Esophagus mucosa (tissue), 1 donor: ENCODE measurements around the gene SORCS2. TPM values are rescaled to one million over a fixed set of nuclear protein-coding genes. Genes with fewer than 3 reads are reported as not detected.

Source experiments
- ATAC-seq: fragments of 200-7000 bp; cut with Tn5 transposase; one replicate; pipeline ENCODE4 v1.9.1; 2020
- total RNA-seq: library from RNA; stranded (reverse); gene quantifications from one replicate; pipeline ENCODE4 v1.2.4, GENCODE V29; 2023
- donor health status: DM: yes; HTN: yes; CAD: no.

SORCS2 gene
- total RNA-seq, 1 donor from 2014 or later: 5.0 TPM

GRCh38 chr4:7701866-7702649 is 509.7 kb downstream of the SORCS2 start:
- ATAC-seq: no peak

DNA sequence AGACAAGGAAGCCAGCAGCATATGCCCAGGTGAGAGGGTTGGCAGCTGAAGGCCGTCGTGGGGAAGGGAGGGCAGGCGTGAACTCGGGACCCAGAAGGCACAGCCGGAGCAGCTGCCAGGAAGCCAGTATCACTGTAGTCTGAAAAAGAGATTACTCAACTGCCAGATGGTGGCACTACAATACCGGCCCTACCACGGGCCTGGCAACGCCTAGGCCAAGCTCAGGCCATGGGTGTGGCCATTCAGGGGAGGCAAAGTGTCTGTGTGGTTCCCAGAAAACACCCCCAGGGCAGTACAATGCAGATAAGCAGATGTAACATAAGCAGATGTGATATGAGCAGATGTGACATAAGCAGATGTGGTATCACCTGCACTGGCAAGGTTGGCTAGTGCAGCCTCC is 511.4 kb downstream of the SORCS2 start:
- ATAC-seq: no peak

DNA sequence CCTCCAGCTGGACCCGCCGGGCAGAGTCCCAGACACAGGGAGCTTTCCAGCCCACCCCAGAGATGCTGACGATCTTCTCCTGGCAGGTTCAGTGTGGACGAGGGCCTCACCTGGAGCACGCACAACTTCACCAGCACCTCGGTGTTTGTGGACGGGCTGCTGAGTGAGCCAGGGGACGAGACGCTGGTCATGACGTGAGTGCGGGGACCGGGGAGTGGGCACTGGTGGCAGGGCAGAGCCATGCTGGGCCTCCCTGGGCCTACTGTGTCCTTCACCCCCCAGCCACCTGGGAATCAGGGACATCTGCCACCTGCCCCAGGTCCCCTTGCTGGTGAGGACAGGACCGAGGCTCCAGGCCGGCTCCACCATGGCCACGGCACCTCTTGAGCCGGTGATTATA is 511.8 kb downstream of the SORCS2 start:
- ATAC-seq: no peak

- no peak for ATAC-seq
These were observed 512.3 kb downstream of the SORCS2 start for GRCh38 chr4:7704625-7705024.

DNA sequence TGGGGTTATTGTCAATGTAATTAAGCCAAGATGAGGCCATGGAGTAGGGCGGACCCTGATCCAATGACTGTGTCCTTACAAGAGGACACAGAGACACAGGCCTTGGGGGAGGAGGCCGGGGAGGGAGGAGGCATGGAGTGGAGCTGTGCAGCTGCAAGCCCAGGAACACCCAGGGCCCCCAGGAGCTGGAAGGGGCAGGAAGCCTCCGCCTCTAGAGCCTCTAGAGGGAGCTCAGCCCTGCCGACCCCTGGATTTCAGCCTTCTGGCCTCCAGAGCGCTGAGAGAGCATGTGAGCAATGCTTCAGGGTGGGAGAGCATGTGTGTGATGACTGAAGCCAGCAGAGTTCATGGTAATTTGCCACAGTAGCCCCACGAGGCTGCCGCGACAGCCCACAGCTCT is 512.7 kb downstream of the SORCS2 start:
- ATAC-seq: no peak

DNA sequence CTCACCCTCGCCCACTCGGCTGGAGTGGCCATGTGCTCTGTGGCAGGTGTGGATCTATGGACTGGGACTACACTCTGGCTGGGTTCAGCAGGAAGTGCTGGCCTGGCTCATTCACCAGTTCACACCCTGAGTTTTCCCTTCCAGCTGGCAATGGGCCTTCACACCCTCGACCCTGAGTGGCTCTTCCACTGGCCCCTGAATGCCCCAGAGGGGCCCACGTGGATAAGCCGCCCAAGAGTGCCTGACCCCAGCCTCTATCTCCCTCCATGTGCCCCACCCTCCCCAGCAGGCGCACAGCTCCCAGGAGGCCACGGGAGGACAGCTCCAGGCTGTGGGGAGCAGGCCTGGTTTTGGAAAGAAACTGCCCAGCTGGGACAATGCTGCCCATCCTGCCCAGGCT is 513.3 kb downstream of the SORCS2 start:
- no peak for ATAC-seq

DNA sequence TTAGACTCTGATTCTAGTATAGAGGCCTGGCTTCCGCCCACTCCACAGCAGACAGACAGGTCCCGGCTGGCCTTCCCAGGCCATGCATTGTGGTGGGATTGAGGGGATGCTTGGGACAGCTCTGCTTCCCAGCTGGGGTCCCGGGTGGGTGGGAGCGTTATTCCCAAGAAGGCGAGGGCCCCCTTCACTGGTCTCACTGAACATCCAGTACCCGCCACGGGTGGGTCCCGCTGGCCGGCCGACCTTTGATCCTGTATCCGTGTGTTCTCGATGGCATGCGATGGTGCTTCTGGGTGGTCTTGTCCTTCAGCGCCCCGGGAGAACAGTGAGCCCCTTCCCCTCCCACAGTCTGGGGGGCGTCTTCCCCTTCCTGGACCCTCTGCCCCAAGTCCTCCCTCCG is 515.9 kb downstream of the SORCS2 start:
- no peak for ATAC-seq

- no peak for ATAC-seq
These were observed 516.6 kb downstream of the SORCS2 start for GRCh38 chr4:7708981-7709380.

DNA sequence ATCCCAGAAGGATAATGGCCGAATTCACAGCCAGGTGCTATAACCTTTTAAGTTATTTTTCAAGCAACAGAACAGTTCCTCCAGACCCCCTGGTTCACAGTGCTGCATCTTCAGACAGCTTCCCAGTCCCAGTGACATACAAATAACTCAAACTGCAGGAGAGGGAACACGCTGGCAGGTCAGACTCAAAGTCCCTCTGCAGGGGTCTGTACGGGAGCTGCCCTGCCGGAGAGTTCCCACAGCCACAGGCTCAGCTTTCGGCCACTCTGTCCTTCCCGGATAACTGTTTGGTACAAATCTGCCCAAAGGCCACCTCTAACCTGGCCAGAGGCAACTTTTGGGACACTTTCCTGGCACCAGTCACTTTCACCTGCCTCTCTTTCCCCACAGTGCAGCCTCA is 517.1 kb downstream of the SORCS2 start:
- ATAC-seq: no peak

GRCh38 chr4:7710126-7710525 is 517.8 kb downstream of the SORCS2 start:
- no peak for ATAC-seq

- no peak for ATAC-seq
These were observed 518.4 kb downstream of the SORCS2 start for GRCh38 chr4:7710576-7711306.

- ATAC-seq: no peak
These were observed 519.1 kb downstream of the SORCS2 start for GRCh38 chr4:7711307-7711963.

DNA sequence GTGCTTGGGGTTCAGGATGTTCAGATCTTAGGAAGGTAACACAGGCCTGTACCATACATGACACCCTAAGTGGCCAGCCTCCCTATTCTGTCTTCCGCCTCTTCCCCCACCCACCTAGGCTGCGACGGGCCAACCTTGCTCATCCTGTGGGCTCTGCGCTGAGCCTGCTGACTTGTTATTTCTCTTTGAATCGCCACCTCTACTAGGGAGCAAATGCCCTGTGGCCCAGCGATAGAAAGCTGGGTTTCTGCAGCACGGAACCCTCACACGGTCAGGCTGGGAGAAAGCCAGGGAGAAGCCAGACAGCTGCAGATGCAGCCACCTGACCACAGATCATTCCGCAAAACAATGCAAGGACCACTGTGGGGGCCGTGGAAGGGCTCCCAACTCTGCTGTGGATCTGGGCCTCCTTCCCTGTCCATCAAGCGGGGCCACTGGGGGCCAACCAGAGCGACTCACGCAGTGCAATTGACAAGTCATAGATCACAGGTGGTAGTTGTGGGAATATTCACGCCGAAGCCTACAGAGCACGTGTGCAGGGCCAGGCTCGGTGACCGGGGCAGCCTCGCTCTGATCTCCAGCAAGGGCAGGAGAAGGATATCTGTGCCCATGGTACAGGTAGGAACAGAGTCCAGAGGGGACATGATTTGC is 519.8 kb downstream of the SORCS2 start:
- no peak for ATAC-seq

DNA sequence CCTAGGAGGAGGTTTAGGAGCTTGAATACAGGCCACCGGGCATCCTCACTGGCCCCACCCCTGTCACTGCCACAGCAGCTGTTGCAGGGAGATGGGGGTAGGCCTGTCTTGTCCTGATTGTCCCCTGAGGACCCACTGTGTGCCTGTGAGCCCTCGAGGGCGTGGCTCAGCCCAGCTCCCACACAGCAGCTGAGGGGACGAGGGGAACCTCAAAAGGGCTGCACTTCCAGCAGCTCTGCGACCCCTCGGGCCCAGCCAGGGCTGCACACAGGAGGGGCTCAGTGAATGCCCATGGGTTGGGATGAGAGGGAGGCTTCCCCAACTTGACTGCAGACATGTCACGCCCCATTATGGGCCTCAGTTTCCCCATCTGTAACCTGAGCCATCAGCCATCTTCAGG is 521.4 kb downstream of the SORCS2 start:
- no peak for ATAC-seq

- no peak for ATAC-seq
These were observed 521.8 kb downstream of the SORCS2 start for GRCh38 chr4:7714176-7714575.

- ATAC-seq: no peak
These were observed 522.4 kb downstream of the SORCS2 start for GRCh38 chr4:7714738-7715137.

DNA sequence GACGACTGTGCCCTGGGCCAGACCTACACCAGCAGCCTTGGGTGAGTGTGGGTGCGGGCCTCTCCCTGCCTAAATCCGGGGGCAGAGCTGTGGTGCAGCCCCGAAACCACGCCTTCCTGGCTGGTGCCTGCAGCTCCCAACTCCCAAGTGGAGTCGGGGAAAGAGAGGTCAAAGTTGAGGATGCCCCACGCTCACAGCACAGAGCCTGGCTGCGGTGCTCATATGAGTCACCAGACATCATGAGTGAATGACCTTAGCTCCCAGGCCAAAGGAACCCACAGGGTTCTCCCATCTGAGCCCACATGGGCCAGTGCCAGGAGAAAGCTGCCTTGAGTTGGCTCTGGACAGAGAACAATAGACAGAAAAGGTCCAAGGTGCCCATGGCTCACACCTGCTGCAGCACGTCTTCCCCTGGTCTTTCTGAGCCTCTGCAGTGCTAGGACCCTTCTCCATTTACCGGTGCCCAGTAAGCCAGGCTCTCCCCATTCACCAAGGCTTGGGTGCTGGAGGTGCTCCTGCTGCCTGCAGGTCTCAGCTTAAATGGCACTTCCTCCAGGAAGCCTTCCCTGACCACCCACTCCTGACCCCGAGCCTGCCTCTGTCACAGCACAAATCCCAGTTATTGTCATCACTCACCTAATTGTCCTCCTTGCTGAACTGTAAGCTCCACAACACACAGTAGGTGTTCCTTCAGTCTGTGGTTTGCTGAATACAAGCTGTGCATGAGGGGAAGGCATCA is 523.1 kb downstream of the SORCS2 start:
- no peak for ATAC-seq

- no peak for ATAC-seq
These were observed 523.8 kb downstream of the SORCS2 start for GRCh38 chr4:7716010-7716721.

GRCh38 chr4:7717161-7717560 is 524.8 kb downstream of the SORCS2 start:
- no peak for ATAC-seq

- ATAC-seq: no peak
These were observed 525.7 kb downstream of the SORCS2 start for GRCh38 chr4:7717946-7718490.
